Renal pelvis (tissue), 12 donors: Measurements from ENCODE around the gene TEX51. TPM values are rescaled to one million over a fixed set of nuclear protein-coding genes. Genes with fewer than 3 reads are reported as not detected.

ENCODE experiments used
- DNase-seq: peaks from one replicate; pipeline ENCODE4 v3.0.0-alpha.2; 2013
- long read RNA-seq, 16 experiments: transcript quantifications; one replicate each; lab custom pipeline, GENCODE V29; 2026
- polyA plus RNA-seq, 3 donors: library from polyadenylated mRNA; unstranded; fragments of 120-200 nt; gene quantifications; one replicate each; pipeline ENCODE4 v1.2.1, GENCODE V29; 2013; ENCODE audit not compliant: insufficient read length in 3 of 3

TEX51 gene
- polyA plus RNA-seq: under 1 TPM in 1 of 3 donors, not detected in 2; 0.11 TPM
- long read RNA-seq, donor 1: 0 reads
- long read RNA-seq, donor 2: 0 reads
- long read RNA-seq, donor 3: 0 reads
- long read RNA-seq, donor 4: 0 reads
- long read RNA-seq, donor 5: 0 reads
- long read RNA-seq, donor 6: 0 reads
- long read RNA-seq, donor 7: 0 reads
- long read RNA-seq, donor 8: 0 reads
- long read RNA-seq, donor 9: 0 reads
- long read RNA-seq, donor 10: 0 reads
- long read RNA-seq, donor 11: 0 reads
- long read RNA-seq, donor 12: 0 reads
- long read RNA-seq, donor 13: 0 reads
- long read RNA-seq, donor 14: 0 reads
- long read RNA-seq, donor 15: 0 reads
- long read RNA-seq, donor 16: 0 reads

DNA sequence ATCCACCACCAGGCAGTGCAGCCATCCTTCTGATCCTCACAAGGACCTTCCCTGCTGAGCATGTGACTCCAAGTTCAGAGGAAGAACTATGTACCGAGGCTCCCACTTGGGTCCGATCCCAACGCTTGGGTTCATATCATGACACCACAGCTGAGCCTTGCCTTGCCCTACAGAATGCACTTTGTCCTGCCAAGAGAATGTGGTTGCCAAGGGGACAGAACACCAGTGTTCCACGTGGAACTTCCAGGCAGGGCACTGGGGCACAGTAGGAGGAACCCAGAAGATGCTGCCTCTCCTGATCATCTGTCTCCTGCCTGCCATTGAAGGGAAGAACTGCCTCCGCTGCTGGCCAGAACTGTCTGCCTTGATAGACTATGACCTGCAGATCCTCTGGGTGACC lies at the start of gene TEX51:
Gene TEX51, plus strand, starts transcription at position 255 of the 400 bp plus-strand sequence. Its CDS starts 29 bp downstream, at position 284.
- no peak for DNase-seq

GRCh38 chr2:126849054-126849453 lies 49.6 kb upstream of the TEX51 start:
- DNase-seq: no peak

DNA sequence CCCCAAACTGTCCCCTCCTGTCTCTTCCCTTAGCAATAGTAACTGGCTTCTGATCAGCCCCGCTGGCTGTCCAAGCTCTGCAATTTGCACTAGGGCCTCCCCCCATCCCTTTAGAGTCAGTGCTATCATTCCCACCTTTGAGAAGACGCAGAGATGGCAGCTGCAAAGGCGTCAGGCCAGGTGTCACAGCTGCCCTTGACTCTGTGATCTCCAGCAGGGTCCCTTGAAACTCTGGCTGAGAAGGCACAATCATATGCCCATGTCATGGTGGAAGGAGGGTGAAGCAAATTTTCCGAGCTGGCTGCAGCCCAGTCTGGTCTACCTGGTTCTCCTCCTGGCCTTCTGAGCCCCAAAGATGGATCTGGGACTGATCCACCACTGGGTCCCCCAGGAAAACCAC lies 49.2 kb upstream of the TEX51 start:
- DNase-seq: no peak

- no peak for DNase-seq
Observed at GRCh38 chr2:126849991-126850535, 48.6 kb upstream of the TEX51 start.

GRCh38 chr2:126850940-126851339 lies 47.8 kb upstream of the TEX51 start:
- no peak for DNase-seq

- no peak for DNase-seq
Observed at GRCh38 chr2:126851756-126852155, 46.9 kb upstream of the TEX51 start.

DNA sequence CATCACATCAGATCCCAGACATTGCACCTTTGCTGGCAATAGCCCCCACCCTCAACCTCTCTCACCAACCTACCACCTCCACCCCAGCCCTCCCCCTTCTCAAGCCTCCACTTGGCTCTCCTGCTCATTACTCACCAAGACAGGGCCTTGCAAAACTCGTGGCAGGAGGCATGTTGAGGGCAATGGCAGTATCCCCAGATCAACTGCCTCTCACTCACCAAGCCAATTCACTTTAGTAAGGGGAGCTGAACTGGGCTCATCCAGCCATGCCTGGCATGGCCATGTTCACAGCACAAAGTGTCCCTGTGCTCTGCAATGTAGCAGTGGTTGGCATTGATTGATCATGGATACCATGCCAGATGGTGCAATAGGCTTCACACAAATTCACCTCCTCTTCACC lies 46.3 kb upstream of the TEX51 start:
- DNase-seq: no peak

- no peak for DNase-seq
Observed at GRCh38 chr2:126855606-126856005, 43.1 kb upstream of the TEX51 start.

DNA sequence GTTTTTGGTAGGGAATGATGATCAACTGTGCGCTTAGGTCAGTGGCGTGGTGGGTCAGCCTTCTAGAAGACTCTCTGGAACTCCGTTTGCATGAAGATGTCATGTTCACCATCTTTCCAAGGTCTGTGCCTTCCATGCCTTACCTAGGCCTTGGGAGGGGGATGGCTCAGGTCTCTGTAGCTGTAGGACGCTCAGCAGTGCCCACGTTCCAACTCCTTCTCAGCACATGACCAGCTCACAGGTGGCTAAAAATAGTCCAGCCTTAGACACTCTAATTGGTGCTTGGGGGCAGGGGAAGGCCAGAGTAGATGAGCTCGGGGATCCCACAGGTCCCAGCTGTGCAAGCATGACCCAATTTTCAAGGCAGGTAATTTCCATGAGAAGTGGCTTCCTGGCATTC lies 42.3 kb upstream of the TEX51 start:
- no peak for DNase-seq

DNA sequence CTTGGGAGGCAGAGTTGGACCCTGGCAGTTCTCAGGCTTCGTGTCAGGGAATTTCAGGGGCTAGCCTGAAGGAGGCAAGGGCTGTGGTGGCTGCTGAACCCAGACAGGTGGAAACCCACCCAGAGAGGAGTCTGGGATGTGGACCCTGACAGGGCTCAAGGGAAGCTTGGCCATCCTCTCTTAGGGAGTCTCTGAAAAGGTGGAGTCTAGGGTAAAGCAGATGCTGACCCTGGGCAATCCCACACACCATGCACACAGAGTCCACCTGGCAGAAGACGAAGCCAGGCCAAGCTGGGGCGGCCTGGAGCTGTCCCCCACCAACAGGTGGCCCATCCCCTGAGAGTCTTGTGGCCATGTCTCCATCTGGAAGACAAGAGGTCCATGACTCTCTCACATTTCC lies 41.2 kb upstream of the TEX51 start:
- DNase-seq: no peak

GRCh38 chr2:126858013-126858412 lies 40.7 kb upstream of the TEX51 start:
- DNase-seq: no peak

GRCh38 chr2:126858436-126858835 lies 40.3 kb upstream of the TEX51 start:
- DNase-seq: no peak

DNA sequence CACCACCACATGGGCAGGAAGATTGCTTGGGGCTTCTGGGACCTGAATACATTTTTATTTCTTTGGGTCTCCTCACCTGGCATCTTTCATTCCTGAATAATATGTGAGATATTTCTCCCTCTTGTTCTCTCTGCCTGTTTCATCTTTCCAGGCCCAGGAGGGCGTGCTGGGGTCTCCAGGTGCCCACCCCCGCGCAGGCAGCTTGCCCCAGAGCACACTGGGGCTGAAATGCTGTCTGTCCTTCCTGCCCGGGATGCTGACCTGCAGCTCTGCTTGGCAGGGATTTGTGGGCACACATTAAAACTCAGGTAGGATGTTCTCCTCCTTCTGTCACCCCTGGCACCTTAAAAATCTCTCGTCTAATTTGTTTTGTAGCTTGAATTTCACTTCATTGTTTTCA lies 39.7 kb upstream of the TEX51 start:
- DNase-seq: no peak

DNA sequence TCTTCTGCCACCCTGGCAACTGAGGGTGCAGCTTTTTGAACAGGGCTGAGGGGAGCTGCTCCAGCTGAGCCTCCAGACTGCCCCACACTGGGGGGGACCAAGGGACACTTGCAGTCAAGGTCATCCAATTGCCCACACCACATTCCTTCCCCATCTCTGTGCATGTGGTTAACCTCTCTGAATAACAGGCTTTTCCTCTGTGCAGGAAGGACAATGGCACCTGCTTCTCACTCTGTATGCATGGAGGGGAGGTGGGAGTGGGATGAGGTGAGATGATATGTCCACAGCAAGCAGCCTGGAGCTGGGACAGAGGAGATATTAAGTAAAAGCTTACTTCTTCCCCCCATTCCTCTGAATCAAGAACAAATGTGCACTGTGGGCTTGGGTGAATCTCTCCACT lies 39.1 kb upstream of the TEX51 start:
- no peak for DNase-seq

GRCh38 chr2:126860385-126860784 lies 38.3 kb upstream of the TEX51 start:
- DNase-seq: no peak

- DNase-seq: no peak
Observed at GRCh38 chr2:126862730-126863129, 36.0 kb upstream of the TEX51 start.

DNA sequence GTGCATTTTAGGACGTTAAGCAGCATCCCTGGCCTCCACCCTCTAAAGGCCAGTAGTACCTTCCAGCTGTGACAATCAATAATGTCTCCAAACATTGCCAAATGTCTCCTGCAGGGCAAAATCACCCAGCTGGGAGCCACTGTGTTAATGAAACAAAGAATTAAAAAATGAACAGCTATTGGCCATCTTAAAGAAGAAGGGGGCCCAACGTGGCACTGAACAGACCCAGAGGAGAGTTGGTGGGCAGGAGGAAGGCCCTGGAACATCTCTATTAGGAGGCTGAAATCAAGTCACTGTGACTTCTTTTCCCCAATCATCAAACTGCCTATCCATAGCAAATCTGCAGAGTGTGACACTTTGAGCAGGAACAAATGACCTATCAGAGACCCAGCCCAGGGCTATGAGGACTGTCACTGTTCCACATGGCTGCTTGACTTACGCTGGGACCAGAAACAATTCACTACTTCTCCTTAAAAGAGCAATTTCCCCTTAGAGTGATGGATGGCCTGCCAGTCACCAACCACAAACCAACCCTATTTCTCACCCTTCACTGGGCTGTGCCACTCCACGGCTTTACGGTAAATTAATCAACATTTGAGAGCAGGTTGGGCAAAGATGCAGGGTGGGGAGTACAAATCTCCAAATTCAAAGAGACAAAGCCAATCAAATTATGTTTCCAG lies 35.2 kb upstream of the TEX51 start:
- DNase-seq: no peak

- DNase-seq: no peak
Observed at GRCh38 chr2:126864861-126865260, 33.8 kb upstream of the TEX51 start.

DNA sequence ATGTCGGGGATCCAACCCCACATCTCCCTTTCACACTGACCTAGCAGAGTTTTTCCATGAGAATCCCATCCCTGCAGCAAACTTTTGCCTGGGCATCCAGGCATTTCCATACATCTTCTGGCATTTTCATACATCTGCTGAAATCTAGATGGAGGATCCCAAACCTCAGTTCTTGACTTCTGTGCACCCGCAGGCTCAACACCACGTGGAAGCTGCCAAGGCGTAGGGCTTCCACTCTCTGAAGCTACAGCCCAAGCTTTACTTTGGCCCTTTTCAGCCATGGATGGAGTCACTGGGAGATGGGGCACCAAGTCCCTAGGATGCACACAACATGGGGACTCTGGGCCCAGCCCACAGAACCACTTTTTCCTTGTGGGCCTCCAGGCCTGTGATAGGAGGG lies 32.2 kb upstream of the TEX51 start:
- DNase-seq: no peak

DNA sequence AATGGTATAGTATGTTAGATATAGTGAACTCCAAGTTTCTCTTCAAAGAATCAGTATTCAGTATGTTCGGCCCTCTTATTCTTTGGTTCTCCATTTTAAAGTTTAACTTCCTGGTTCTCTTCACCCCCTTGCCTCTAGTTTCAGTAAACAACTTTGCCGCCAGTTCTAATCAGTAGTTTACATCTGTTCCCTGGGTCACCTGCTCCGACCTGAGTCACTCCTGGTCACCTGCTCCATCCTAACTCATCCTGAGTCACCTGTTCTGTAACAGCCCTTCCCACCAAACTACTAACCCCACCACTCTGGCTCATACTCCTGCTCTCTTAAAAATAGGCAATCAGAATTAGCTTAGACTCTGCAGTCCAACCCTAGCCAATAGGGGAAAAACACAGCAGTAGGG lies 23.7 kb upstream of the TEX51 start:
- no peak for DNase-seq

DNA sequence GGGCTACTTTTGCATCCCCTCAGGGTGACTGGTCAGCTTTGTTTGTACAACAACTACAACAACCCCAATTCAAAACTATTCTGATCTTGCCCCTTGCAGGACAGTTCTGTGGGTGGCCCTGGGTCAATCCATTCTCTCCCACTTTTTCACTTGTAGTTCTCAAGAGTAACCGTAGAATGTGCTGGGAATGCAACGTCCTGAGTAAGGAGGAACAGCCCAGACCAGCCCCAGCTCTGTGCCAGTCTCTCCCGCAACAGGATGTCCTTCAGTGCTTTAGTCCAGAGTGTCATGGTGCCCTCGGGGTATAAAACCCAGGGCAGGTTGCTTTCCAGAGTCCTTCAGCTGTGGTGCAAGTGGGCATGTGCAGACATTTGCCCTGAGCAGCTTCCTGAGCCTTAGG lies 22.1 kb upstream of the TEX51 start:
- no peak for DNase-seq

DNA sequence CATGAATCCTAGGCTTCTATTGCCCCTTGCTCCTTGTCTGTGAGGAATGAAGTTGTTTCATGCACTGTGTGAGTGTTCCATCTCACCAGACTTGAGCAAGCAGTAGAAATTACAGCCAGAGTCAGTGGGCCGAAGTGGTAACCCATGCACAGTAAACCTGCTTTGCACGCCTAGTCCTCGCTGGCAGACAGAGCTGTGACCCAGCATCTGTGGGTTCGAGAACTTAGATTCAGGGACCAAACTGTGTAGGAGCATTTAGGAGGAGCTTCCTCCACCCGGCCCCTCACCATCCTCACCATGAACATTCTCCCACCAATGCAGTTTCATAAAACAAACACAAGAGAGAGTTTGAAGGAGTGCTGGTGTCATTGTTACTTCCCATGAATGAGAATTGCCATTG lies 21.6 kb upstream of the TEX51 start:
- no peak for DNase-seq

DNA sequence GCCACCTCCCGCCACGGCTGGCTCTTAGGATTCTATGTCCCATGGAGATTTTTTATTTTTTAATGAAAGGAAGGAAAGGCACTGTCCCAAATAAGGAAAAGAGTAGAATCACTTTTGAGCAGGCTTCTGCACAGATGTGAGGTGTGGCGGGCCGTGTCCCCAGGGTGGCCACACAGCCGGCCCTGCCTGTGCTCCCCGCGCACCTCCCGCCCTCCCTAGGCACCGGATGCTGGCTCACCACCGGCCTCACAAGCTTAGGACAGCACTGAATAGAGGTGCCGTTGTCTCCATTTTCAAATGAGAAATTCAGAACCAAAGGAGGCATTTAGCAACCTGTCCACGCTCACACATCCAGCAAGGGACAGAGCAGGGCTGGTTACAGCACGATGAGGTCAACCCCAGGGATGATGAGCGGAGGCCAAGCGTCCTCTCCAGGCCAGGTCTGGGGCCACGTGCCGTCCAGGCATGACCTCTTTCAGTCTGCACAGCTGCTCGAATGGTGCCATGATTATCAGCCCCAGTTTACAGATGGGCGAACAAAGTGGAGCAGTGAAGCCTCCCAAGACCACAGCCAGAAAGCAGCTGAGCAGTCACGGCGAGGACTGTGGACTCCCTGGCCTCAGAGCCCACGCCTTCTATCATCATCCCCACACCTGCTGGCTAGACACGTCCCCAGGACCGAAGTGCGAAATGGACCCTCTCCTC lies 20.7 kb upstream of the TEX51 start:
- DNase-seq: no peak
